ENCODE data around the gene SLC16A4. TPM values are rescaled to one million over a fixed set of nuclear protein-coding genes. Genes with fewer than 3 reads are reported as not detected.
A peak's percentile ranks its signal among the peaks of the same experiment; 100 is the strongest.

SLC16A4 gene
- total RNA-seq, 1 experiment from 2014 or later, result 0.28 TPM

DNA sequence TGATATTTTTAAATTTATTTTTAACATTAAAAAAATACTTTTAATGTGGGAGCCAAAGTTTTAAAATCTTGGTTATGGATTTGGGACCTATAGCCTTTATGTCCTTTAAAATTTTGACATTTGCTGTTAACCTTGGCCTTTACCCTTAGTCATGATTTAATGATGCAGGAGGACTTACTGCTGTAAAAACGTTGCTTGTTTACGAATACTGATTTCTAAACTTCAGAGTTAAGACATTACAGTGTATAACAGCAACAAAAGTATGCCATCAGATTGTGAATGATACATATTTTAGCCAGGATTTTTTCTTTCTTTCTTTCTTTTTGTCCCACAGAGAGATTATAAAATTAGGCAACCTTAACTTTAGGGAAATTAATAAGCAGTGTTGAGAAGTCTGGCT, 42.8 kb downstream of the SLC16A4 start (continued):
- TF ChIP-seq, protein P1, sequence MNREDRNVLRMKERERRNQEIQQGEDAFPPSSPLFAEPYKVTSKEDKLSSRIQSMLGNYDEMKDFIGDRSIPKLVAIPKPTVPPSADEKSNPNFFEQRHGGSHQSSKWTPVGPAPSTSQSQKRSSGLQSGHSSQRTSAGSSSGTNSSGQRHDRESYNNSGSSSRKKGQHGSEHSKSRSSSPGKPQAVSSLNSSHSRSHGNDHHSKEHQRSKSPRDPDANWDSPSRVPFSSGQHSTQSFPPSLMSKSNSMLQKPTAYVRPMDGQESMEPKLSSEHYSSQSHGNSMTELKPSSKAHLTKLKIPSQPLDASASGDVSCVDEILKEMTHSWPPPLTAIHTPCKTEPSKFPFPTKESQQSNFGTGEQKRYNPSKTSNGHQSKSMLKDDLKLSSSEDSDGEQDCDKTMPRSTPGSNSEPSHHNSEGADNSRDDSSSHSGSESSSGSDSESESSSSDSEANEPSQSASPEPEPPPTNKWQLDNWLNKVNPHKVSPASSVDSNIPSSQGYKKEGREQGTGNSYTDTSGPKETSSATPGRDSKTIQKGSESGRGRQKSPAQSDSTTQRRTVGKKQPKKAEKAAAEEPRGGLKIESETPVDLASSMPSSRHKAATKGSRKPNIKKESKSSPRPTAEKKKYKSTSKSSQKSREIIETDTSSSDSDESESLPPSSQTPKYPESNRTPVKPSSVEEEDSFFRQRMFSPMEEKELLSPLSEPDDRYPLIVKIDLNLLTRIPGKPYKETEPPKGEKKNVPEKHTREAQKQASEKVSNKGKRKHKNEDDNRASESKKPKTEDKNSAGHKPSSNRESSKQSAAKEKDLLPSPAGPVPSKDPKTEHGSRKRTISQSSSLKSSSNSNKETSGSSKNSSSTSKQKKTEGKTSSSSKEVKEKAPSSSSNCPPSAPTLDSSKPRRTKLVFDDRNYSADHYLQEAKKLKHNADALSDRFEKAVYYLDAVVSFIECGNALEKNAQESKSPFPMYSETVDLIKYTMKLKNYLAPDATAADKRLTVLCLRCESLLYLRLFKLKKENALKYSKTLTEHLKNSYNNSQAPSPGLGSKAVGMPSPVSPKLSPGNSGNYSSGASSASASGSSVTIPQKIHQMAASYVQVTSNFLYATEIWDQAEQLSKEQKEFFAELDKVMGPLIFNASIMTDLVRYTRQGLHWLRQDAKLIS (CRISPR knock-in tag; IDR thresholded peaks at IDR 0.05; ENCODE audit: borderline replicate concordance), result no peak
- TF ChIP-seq, protein P2, sequence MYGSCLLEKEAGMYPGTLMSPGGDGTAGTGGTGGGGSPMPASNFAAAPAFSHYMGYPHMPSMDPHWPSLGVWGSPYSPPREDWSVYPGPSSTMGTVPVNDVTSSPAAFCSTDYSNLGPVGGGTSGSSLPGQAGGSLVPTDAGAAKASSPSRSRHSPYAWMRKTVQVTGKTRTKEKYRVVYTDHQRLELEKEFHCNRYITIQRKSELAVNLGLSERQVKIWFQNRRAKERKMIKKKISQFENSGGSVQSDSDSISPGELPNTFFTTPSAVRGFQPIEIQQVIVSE (CRISPR knock-in tag; IDR thresholded peaks at IDR 0.05; ENCODE audit: borderline replicate concordance), result no peak
- TF ChIP-seq HMGA2 (CRISPR knock-in tag; IDR thresholded peaks at IDR 0.05) (no peak), MYBL2 (CRISPR knock-in tag; IDR thresholded peaks at IDR 0.05) (no peak), FOXP4 (CRISPR knock-in tag; IDR thresholded peaks at IDR 0.05) (no peak), RELA (CRISPR knock-in tag; IDR thresholded peaks at IDR 0.05; ENCODE audit: borderline replicate concordance) (no peak), NFATC4 (CRISPR knock-in tag; IDR thresholded peaks at IDR 0.05) (no peak), ZNF121 (CRISPR knock-in tag; IDR thresholded peaks at IDR 0.05) (no peak)
- TF ChIP-seq, protein P3, sequence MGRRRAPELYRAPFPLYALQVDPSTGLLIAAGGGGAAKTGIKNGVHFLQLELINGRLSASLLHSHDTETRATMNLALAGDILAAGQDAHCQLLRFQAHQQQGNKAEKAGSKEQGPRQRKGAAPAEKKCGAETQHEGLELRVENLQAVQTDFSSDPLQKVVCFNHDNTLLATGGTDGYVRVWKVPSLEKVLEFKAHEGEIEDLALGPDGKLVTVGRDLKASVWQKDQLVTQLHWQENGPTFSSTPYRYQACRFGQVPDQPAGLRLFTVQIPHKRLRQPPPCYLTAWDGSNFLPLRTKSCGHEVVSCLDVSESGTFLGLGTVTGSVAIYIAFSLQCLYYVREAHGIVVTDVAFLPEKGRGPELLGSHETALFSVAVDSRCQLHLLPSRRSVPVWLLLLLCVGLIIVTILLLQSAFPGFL (CRISPR knock-in tag; IDR thresholded peaks at IDR 0.05; ENCODE audit: borderline replicate concordance), result no peak

- CTCF ChIA-PET, result interaction anchor here (0.9 to 2.5 kb wide), 7 partner anchors 9 to 150 kb away, joined by 3 to 12 read pairs (median 6); partner anchors contain the start of gene RBM15
- Mint-ChIP-seq H3K4me3 (peak overlapping the region; percentile 46), H3K36me3 (peaks cover 39% of the 10 kb centered on the region), H3K27me3 (ENCODE audit: low read depth) (no peaks in the 10 kb centered on the region), H3K4me1 (peaks cover 66% of the 10 kb centered on the region), H3K27ac (peak overlapping the region; percentile 90), H3K9me3 (no peaks in the 10 kb centered on the region)
- DNase-seq (ENCODE audit: low spot score) (no peak), ATAC-seq (no peak; the same call in 1 of the 2 replicates)
- POLR2A ChIA-PET, result interaction anchor here (0.6 kb wide), 1 partner anchor 44 kb away, joined by 4 read pairs; no protein-coding TSS in a partner anchor
- TF ChIP-seq, protein P4, sequence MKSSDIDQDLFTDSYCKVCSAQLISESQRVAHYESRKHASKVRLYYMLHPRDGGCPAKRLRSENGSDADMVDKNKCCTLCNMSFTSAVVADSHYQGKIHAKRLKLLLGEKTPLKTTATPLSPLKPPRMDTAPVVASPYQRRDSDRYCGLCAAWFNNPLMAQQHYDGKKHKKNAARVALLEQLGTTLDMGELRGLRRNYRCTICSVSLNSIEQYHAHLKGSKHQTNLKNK (CRISPR knock-in tag; IDR thresholded peaks at IDR 0.05), result no peak
- TF ChIP-seq ATF2 (CRISPR knock-in tag; IDR thresholded peaks at IDR 0.05; ENCODE audit: borderline replicate concordance, low read depth) (no peak), SOX15 (CRISPR knock-in tag; IDR thresholded peaks at IDR 0.05) (no peak), JAZF1 (CRISPR knock-in tag; IDR thresholded peaks at IDR 0.05) (no peak), NFATC4 (CRISPR knock-in tag; IDR thresholded peaks at IDR 0.05) (no peak), NFYB (CRISPR knock-in tag; conservative IDR thresholded peaks at IDR 0.05; ENCODE audit: low read depth) (no peak), ZNF232 (CRISPR knock-in tag; IDR thresholded peaks at IDR 0.05) (no peak), EMX1 (CRISPR knock-in tag; IDR thresholded peaks at IDR 0.05) (no peak), USF2 (CRISPR knock-in tag; IDR thresholded peaks at IDR 0.05) (no peak), FOXK1 (CRISPR knock-in tag; IDR thresholded peaks at IDR 0.05) (no peak), ZNF263 (CRISPR knock-in tag; IDR thresholded peaks at IDR 0.05; ENCODE audit: low read depth) (no peak), RORB (CRISPR knock-in tag; IDR thresholded peaks at IDR 0.05) (no peak), TP53 (CRISPR knock-in tag; IDR thresholded peaks at IDR 0.05) (no peak)
- TF ChIP-seq, protein P5, sequence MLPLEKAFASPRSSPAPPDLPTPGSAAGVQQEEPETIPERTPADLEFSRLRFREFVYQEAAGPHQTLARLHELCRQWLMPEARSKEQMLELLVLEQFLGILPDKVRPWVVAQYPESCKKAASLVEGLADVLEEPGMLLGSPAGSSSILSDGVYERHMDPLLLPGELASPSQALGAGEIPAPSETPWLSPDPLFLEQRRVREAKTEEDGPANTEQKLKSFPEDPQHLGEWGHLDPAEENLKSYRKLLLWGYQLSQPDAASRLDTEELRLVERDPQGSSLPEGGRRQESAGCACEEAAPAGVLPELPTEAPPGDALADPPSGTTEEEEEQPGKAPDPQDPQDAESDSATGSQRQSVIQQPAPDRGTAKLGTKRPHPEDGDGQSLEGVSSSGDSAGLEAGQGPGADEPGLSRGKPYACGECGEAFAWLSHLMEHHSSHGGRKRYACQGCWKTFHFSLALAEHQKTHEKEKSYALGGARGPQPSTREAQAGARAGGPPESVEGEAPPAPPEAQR (CRISPR knock-in tag; IDR thresholded peaks at IDR 0.05), result no peak
Measured at GRCh38 chr1:110347182-110347893, 43.5 kb downstream of the SLC16A4 start.
